Hindlimb muscle (tissue), 1 donor: ENCODE data around the gene TMUB1. TPM values are rescaled to one million over a fixed set of nuclear protein-coding genes. Genes with fewer than 3 reads are reported as not detected.

Experiments
- DNase-seq: peaks from one replicate; pipeline ENCODE4 v3.0.0-alpha.2; 2013
- polyA plus RNA-seq: library from polyadenylated mRNA; unstranded; fragments of 120-200 nt; gene quantifications from one replicate; pipeline ENCODE4 v1.2.1, GENCODE V29; 2013; ENCODE audit not compliant: insufficient read length

TMUB1 gene
- polyA plus RNA-seq, 1 donor = 44.9 TPM

DNA sequence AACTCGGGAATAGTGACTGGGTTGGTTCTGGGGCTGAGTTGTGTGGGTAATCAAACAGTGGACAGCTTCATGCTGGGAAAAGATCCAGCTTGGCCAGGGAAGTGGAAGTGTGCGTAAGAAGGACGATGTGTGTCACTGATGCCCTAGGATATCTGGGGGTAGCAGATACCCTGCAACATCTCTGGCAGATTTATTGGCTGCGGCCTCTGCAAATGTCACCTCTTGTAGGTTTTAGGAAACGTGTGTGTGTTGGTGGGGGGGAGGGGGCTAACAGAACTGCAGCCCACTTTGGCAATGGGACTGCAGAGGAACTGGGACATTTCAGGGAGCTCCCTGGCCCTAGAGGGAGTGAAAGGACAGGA is 2.0 kb upstream of the TMUB1 start:
- no peak for DNase-seq

DNA sequence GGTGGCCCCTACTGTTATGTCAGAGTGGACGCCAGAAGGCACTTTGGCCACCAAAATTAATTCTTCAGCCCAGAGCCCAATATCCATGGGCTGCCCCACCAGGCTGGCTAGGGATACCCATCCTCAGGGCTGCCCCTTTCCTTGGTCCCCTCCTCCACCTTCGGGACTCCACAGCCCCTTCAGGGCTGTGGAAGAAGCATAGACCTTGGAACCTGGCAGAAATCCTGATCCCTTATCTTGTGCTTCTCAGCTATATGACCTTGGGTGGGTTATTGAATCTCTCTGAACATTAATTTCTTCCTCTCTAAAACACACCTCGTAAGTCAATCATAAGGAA is 499 bp upstream of the TMUB1 start:
- DNase-seq = no peak

DNA sequence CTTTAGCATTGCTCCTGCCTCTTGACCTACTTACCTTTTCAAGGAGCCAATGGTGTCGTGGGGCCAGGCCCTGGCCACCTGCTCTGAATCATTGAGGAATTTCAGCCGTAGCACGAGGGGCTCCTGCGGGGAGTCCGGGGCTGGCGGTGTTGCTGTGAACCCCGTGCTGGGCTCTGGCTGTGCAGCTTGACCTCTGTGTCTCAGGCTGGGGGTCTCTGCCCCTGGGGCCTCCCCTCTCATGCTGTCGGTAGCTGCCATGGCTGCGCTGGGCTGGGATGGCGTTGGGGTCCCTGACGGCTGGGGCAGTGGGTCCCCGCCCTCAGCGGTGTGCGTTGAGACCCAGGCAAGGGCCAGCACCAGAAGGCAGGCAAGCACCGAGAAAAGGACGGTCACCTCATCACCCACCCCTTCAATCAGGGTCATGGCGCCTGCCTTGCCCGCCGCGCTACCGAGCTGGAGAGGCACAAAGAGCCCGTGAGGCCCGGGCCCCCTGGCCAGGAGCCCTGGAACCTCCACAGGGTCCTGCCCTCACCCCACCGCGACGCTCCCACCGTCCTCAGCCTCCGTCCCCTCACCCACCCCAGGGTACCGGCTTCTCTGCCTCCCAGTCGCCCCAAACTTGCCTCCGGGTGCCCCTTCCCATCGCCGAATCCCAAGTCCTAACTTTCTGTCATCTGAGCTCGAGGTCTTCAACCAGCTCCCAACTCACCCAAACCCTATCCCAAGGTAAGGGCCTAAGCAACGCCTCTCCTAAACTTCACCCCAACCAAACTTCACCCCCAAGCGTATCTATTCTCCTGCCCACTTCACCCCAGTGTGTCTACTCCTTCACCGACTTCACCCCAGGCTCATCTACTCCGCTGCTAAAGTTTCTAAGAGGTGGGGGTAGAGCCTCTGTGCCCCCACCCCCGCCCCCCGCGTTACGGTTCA is 887 bp downstream of the TMUB1 start:
- DNase-seq = no peak

DNA sequence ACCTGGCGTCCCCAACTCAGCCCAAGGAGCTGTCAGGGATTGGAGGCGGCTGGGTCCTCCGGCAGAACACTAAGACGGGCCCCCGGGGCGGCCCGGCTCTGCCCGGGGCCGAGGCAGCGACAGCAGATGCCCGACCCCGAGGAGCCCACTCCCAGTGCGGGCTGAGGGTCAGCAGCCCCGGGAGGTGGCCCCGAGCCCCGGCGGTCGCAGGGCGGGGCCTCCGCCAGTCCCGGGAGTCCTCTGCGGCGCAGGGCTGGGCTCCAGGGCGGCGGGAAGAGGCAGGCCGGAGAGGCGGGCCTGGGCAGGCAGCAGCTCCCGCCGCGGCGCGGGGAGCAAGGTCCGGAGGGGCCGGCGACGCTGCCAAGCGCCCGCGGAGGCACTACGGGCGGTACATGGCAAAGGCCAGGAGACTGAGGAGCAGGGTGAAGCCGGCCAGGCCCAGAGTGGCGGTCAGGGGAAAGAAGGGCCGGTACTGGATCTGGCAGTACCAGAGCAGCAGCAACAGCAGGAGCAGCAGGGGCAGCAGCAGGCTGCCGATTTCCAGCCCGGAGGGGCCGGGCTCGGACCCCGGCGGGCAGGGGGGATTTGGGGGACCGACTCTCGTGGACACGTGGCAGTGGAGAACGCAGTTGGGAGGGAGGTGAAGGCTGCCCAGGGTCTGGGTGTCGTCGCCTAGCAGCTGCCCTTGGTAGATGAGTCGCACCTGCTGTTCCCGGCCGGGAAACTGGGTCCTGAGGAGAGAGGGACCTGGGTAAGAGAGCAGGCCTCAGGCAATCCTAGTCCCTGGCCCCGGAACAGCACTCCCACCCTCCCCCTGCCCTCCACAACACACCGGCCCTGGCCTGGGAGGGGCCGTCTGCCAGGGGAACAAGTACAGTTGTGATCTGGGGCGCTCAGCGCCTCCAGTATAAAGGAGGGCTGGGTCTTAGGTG is 1.9 kb downstream of the TMUB1 start:
- DNase-seq = no peak

DNA sequence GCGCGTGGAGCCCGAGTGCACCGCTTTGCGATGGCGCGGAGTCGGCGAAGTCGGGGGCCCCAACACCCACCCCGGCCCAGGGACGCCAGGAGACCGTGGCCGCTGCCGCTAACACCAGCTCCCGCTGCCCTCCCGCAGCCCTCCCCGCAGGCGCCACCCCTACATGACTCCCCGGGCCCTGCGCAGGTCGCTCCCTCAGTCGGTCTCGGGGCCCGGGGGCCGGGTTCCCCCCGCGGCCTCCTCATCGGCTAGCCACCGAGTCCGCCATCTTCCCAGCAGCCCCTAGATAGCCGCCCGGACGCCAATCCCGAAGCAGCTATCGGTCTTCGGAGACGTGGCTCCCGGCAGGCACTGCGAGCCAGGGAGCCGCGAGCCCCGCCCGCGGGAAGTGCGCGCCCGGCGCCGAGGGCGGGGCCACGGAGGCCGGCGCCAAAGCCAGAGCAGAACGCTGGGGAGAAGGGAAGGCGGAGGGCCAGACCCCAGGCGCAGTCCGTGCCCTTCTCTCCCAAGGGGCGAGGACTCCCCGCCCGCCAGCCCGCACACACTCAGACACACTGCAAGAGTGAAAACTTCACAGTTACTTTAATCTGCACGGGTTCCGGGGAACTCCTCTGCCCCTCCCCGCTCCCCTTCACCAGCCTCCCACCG is 2.6 kb downstream of the TMUB1 start, which contains the start of gene FASTK:
Gene FASTK (minus strand): TSS at position 288 of the 648 bp plus-strand sequence. CDS start 43 bp downstream, at position 245.
- peak; percentile 94 for DNase-seq

DNA sequence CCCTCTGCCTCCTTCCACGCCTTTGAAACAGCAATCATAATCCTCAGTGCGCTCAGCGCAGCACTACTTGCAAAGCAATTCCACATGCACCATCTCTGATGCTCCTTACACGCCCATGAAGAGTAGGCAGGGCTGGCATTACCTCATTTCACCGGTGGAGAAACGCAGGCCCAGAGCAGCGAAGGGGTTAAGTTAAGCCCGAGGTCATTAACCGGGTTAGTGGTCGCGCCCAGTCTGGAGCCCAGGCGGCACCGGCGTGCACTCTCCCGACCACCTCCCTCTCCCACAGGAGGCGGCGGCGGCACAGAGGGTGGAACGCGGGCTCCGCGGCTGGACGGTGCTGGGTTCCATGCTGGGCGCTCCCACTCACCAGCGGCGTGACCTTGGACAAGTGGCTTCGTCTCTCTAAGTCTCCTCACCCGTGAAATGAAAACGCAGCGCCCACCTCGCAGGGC is 3.2 kb downstream of the TMUB1 start:
- no peak for DNase-seq

DNA sequence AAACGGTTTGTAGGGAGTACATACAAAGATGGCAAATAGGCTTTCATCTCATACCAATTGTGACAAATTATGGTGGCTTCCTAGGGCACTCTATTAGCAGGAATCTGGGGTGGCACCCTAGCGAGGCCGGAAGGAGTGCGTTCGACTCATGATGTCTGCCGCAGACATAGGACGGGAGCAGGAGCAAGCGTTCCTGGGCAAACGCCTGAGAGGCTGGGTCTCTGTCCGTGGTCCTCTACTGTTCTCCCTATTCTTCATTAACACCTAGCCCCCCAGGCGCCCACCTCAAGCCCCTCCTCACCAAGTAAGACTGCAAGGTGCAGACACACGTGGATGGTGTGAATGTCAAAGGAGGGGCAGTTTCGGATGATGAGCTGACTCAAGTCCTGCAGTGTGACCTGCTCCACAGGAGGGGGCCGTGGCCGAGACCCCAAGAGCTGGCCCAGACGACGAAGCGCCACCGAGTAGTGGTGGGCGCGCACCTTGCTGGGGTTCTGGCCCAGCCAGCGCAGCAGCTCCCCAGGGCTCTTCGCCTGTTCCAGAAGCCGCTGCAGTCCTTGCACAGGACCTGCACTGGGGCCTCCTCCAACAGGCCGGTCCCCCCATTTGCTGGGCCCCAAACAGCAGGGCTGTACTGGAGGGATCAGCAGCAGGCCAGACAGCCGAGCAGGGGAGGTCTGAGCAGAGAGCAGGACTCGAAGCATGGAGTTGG is 3.9 kb downstream of the TMUB1 start:
- DNase-seq = no peak

DNA sequence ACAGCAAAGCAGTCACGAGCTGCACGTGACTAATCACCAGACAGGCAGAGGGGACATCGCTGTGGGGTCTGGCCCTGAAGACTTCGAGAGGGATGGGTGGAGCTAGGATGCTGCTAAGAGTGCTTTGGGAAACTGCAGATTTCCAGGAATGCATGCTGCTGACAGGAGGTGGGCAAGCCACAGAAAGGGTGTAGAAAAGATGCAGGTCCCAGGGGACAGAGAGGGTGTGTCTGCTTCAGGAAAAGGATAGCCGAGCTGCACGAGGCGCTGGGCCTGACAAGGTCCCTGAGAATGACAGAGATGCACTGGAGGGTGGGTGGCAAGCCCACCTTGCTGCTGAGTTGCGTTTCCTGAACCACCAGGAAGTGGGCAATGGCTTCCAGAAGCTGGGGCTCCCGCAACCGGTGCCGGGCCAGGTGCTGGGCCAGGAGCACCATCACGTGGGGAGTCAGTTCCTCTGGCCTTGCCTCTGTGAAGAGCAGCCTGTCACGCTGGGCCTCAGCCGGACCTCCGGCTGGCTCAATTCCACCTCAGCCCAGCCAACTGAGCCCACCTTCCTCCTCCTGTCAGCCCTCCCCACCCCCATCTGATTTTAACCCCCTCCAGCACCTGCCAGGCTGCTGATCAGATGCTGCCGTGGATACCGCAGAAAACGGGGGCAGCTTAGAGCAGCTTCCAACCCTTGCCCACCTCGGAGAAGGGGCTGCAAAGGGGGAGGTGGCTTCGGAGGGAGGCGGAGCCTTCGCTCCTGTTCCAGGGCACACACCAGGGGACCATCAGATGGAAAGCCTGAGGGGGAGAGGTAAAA is 4.9 kb downstream of the TMUB1 start:
- DNase-seq = no peak

DNA sequence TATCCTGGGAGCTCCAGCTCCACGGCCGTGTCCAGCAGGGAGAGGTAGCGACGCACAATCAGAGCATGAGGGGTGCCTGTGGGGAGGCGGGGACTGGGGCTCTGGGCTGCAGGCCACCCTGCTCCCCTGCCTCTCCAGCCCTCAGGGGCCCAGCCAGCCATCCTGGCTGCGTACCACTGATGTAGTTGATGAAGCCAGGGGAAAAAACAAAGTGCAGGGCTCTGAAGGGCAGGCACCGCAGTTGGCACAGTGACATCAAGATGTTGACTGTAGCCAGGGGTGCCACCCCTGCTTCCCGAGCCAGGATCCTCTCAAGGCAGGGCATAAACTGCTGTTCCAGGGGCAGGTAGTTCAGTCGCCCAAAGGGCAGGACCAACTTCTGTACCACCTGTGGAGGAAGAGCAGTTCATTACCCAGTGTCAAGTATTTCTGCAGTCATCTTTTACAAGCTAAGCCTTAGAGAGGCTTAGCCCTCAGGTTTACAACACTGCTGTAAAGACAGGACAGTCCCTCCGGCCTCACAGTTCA is 5.5 kb downstream of the TMUB1 start:
- no peak for DNase-seq

DNA sequence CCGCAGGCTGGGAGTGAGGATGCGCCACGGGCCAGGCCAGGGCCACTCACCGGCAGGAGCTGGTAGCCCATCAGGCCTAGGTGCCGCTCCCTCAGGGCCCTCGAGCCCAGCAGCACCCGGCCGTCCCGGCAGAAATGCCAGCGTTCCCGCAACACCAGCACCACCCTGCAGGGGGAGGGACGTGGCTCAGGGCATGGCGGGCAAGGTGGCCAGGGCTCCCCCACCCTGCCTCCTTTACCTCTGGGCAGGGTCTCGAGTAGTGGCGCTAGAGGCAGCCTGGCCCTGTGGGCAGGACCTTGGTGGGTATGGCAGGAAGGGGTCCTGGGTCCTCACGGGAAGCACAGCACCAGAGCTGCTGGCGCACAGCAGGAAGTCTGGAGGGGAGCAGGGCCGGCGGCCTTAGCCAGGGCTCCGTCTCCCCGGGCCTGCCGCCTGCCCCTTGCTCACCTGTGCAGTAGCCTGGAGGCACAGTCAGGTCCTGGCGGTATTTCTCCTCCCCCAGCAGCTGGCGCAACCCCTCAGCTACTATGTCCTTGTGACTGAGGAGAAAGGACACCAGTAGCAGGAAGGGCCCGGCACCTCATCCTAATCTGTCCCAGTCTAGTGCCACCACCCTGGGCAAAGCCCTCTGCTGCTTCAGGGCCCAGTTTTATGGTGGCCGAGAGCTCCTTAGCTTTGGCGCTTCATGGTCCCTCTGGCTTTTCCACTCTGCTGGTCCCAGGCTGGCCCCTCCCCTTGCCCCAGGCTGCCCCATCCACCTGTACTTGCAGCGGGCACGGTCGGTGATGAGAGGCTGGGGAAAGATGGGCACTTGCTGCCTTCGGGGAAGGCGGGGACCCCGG is 6.2 kb downstream of the TMUB1 start:
- DNase-seq = no peak

DNA sequence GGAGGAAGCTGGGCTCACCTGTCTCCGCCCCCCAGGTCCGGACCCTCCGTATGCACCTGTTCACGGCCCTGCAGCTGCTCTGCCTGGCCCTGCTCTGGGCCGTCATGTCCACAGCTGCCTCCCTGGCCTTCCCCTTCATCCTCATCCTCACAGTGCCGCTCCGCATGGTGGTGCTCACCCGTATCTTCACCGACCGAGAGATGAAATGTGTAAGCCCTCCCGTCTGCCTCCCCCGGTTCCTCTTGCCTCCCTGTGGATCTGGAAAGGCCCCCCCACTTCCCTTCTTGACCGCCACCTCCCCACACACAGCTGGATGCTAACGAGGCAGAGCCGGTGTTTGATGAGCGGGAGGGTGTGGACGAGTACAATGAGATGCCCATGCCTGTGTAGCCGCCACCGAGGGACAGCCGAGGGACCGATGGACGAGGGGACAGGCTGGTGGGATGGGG is 7.3 kb downstream of the TMUB1 start:
- no peak for DNase-seq

DNA sequence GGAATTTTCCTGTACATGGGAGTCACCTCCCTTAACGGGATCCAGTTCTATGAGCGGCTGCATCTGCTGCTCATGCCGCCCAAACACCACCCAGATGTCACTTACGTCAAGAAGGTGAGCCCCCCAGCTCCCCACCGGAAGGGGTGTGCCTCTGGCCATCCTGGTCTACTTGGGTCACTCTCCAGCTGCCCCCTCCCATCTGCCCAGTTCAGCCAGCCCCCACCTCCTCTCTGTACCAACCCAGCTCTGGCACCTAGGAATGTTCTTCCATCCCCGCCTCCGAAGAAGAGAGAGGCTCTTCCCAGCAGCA is 7.7 kb downstream of the TMUB1 start:
- DNase-seq = no peak

DNA sequence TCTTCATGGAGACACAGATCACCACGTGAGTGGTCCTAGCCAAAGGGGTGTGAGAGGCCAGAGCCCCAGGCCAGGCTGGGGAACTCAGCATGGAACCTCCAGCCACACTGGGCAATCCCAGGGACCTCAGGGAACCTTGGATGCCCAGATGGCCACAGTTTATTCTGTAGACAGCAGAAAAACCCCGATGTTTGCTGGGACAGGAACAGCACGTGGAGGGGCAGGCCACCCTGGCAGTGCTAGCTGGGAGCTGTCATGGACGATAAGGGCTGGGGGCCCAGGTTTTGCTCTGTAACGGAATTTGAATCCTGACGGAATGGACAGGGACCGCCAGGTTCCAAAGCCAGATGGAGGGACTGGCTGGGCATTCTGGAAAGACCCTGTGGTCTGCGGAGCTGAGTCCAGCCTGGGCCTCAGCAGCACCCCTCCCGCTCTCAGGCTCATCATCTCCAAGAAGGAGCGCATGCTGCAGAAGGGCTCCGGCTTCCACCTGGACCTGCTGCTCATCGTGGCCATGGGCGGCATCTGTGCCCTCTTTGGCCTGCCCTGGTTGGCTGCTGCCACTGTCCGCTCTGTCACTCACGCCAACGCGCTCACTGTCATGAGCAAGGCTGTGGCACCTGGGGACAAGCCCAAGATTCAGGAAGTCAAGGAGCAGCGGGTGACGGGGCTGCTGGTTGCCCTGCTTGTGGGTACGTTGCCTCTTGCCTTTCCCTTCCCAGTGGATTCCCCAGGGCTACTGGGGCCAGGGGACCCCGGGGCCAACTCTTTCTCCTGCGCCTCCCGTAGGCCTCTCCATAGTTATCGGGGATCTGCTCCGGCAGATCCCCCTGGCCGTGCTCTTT is 8.3 kb downstream of the TMUB1 start:
- DNase-seq = no peak

DNA sequence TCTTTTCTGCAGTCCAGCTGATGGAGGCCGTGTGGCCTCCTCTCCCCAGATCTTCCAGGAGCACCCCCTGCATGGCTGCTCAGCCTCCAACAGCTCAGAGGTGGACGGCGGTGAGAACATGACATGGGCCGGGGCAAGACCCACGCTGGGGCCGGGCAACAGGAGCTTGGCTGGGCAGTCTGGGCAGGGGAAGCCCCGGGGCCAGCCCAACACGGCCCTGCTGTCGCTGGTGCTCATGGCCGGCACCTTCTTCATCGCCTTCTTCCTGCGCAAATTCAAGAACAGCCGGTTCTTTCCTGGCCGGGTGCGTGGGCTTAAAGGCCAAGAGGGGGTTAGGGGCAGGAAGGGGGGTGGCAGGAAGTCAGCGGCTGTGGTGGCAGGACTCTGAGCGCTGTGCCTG is 9.3 kb downstream of the TMUB1 start:
- no peak for DNase-seq

DNA sequence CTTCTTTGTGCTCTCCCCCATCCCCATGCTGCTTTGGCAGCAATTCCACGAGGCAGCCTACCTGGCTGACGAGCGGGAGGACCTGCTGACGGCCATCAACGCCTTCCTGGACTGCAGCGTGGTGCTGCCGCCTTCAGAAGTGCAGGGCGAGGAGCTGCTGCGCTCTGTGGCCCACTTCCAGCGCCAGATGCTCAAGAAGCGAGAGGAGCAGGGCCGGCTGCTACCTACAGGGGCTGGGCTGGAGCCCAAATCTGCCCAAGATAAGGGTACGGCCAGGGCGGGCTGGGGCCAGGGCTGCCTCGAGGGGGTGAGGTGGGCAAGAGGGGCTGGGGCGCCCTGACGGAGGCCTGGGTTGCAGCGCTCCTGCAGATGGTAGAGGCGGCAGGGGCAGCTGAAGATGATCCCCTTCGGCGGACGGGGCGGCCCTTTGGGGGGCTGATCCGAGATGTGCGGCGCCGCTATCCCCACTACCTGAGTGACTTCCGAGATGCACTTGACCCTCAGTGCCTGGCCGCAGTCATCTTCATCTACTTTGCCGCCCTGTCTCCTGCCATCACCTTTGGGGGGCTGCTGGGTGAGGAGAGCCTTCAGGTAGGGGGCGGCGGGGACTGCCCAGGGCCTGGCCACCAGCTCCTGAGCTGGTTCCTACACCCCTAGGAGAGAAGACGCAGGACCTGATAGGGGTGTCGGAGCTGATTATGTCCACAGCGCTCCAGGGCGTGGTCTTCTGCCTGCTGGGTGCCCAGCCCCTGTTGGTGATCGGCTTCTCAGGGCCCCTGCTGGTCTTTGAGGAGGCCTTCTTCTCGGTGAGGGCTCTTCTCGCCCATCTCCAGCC is 12.0 kb downstream of the TMUB1 start:
- DNase-seq = no peak

DNA sequence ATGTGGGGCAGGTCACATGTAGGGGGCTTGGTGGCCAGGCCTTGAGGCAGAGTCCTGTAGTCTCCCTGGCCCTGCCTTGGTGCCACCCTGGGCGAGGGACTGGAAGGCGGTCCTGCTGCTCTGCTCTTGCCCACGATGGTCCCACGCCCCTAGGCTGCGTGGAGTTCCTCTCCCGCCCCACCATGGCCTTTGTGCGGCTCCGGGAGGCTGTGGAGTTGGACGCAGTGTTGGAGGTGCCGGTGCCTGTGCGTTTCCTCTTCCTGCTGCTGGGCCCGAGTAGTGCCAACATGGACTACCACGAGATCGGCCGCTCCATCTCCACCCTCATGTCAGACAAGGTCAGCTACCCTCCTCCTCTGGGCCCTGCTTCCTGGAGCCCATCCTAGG is 12.7 kb downstream of the TMUB1 start:
- no peak for DNase-seq

DNA sequence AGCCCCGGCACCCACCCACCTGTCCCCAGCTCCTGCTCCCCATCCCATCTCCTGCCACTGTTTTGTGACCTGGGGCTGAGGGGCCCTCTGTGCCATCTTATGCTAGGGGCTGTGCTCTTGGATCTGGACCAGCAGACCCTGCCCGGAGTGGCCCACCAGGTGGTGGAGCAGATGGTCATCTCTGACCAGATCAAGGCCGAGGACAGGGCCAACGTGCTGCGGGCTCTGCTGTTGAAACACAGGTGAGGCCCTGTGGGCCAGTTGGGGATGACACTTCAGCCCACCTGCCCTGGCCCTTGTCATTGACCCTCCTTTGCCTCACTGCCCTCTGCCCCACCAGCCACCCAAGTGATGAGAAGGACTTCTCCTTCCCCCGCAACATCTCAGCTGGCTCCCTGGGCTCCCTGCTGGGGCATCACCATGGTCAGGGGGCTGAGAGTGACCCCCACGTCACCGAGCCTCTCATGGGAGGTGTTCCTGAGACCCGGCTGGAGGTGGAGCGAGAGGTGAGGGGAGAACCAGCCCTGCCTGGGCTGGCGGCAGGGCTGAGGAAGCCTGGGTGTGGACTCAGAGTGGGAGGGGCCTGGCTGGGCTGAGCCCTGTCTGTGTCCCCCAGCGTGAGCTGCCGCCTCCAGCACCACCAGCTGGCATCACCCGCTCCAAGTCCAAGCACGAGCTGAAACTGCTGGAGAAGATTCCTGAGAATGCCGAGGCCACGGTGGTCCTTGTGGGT is 13.3 kb downstream of the TMUB1 start:
- DNase-seq = no peak
